HG03469 (cell line): ENCODE data around the gene GLYATL3.
A peak's percentile ranks its signal among the peaks of the same experiment; 100 is the strongest.
"Not testable (repeated sequence)": the region's sequence is repeated elsewhere in the genome, so short reads cannot be mapped to it uniquely, and the experiment has no call there.

Source experiments
- ATAC-seq: cut with Tn5 transposase; IDR thresholded peaks from one replicate; pipeline ENCODE4 v1.9.1; 2021; ENCODE audit warnings: mild to moderate bottlenecking, moderate library complexity, moderate number of reproducible peaks; ENCODE audit not compliant: unreplicated experiment

The GLYATL3 gene

DNA sequence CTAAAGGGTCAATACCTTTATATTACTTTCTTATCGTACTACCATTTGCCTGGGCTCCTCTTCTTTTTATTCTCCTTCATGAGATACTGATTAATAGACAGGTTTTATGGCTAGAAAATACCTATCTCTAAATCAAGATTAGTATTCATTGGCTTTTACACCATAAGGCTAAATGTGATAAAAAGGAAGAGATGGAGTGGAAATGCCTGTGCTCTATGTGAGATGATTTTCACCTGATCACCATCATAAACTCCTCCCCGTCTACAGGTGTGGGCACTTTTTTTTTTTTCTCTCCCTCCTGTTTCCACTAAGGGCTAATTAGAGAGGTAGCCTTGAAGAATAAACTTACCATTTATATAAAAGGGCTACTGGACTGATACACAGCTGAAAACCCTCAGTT is at the start of gene GLYATL3:
GLYATL3 (plus strand) TSS at position 301 of the 400 bp plus-strand sequence. CDS start 12,068 bp downstream, outside the sequence.
- ATAC-seq: no peak

DNA sequence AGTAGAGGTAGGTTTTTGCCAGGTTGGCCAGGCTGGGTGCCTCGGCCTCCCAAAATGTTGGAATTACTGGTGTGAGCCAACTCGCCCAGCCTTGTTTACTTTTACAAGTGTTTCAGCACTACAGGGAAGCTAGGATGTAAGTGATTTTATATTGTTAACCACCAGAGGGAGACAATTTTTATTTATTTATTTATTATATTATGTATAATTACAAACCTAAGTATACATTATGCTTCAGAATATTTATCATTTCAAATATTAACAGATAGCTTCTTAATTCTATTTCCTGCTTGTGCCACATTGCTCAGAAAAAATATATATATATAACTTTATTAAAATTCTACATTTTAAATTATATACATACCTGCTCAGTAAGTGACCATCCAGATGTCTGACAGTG is 46.5 kb upstream of the GLYATL3 start:
- ATAC-seq: no peak

DNA sequence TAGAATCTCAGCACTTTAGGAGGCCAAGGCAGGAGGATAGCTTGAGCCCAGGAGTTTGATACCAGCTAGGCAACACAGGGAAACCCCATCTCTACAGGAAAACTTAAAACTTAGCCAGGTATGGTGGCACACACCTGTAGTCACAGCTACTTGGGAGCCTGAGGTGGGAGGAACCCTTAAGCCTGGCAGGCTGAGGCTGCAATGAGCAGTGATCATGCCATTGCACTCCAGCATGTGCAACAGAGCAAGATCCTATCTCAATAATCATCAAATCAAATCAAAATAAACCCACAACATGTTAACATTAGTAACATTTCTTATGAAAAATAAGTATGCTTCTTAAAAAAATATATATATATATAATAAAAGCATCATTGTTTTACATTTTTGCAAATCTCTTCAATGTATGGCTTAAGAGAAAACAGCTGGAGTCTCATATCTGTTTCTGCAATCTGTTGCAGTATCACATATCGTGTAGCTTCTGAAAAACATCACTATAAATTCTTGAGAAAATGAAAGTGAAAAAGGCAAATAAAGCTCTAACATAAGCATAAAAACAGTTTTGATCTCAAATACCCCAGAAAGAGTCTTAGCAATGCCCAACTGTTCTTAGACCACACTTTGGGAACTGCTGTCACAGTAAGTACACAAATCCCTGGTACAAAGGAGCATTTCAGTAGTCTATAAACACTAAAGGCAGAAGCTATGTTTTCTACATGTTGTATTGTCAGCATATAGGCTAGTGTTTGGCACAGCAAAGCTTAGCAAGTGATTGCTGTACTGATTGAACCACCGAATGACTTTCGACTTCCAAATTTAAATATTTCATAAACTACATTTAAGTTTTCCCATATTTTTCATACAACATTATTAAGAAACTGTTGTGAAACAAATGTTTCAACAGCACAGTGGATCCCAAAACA is 44.7 kb upstream of the GLYATL3 start:
- no peak for ATAC-seq

DNA sequence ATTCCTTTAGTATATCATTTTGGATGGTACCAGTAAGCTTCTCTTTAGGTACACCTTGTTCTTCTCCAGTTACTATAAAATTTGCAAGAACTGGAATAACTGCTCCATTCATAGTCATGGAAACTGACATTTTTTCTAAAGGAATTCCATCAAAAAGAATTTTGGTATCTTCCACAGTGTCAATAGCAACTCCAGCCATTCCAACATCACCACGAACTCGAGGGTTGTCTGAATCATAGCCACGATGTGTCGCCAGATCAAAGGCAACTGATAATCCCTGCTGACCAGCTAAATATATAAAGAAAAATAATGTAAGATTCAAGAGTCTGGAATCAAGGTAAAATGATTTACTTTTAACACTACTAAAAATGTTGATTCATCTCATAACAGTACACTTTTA is 42.0 kb upstream of the GLYATL3 start:
- no peak for ATAC-seq

DNA sequence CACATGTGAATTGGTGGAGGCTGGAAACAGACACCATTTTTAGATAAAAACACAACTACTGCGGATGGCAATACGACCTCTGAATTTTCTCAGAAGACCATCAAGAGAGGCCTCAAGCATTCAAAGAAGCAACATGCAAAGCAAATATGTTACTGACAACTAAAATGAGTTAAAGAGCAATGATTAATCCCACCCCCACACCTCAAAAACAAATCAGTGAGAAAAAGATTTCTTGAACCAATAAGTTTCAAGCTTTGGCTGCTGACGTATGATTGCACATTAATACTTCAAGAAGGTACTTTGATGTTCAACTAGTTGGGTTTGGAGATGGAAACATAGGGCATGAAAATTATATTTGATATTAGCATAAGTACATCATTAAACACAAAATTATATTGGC is 37.7 kb upstream of the GLYATL3 start:
- ATAC-seq: no peak

DNA sequence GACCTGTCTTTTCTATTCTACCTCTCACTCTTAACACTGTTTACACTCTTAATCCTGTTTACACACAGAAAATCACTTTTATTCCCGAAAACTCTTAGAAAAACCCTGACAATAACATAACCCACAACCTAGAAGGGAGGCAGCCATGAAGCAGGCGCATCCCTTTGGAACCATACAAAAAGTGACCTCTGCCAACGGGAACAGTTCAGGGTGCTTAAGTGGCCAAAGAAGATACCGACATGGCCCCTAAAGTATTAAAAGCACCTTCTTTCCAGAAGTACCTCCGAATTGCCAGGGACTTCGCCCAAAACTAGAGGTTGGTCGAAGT is 37.2 kb upstream of the GLYATL3 start:
- ATAC-seq: no peak

DNA sequence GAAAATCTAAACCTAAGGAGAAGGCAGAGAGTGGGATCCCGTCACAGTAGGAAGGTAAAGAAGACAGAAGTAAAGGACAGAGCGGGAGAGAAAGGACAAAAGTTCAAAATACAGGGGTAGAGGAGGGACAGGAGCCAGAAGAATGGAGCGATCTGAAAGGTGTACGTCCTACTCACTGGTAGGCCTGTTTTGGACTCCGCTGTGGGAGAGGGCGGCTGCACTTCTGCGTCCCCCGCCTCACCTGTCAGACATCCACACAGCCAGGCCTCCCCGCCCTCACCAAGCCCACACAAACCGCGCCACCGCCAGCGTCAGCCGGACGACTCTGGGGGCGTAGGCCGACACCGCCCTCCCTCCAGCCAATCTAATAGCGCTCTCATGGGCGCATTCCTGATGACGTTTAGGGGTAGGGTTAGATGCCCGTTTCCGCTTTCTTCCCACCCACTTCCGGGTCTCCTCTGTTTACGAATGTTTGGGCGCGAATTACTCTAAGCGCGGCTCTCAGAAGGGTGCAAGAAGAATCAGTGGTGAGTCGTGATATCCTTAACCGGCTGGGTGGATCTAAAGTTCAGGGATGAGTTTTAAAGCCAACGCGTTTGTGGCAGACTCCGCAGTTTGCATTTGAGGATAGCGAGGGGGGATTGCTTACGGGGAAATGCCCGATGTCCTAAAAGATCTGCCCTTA is 36.7 kb upstream of the GLYATL3 start, which contains the start of the genes CENPQ and MMUT:
CENPQ (plus strand) TSS at position 444 of the 685 bp plus-strand sequence. CDS start 6,807 bp downstream, outside the sequence.
MMUT (minus strand) TSS at position 327 of the 685 bp plus-strand sequence. CDS start 3,787 bp downstream, outside the sequence.
- ATAC-seq: peak; percentile 93

DNA sequence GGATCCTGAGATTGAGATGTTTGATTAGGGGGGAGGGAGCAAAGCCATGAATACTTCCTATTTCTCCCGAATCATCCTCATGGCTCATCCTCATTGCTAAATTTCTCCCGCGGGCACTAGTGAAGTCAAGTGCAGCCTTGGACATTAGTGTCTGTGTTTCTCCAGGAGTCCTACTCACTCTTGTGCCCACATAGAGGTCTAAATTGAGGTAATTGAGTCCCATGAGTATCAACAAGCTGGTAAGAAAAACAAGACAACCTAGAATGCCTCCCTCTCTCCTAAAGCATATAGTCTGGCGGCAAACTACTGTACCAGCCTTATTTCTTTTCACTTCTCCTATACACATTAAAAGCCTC is 36.1 kb upstream of the GLYATL3 start:
- no peak for ATAC-seq

DNA sequence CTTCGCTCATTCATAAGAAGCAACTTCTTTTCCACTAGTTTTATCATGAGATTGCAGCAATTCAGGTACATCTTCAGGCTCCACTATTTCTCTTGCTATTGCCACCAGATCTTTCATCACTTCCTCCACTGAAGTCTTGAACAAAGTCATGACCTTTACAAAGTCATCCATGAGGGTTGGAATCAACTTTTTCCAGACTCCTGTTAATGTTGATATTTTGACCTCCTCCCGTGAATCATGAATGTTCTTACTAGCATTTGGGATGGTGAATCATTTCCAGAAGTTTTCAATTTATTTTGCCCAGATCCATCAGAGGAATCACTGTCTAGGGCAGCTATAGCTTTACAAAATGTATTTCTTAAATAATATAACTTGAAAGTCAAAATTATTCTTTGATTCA is 35.0 kb upstream of the GLYATL3 start:
- ATAC-seq: no peak

DNA sequence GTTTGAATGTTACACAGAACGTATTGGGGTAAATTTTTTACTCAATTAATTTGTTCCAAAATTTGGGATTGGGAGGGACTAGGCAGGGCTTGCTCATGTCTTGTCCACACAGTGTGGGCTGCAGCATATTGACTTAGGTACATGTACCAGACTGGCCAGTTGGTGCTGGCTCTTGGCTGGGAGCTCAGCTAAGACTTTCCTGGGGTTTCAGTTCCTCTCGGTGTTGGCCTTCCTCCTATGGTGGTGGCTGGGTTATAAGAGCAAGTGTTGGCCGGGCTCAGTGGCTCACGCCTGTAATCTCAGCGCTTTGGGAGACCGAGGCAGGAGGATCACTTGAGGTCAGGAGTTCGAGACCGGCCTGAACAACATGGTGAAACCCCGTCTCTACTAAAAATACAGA is 31.7 kb upstream of the GLYATL3 start:
- no peak for ATAC-seq

DNA sequence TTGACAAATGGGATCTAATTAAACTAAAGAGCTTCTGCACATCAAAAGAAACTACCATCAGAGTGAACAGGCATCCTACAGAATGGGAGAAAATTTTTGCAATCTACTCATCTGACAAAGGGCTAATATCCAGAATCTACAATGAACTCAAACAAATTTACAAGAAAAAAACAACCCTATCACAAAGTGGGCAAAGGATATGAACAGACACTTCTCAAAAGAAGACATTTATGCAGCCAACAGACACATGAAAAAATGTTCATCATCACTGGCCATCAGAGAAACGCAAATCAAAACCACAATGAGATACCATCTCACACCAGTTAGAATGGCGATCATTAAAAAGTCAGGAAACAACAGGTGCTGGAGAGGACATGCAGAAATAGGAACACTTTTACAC is 23.2 kb upstream of the GLYATL3 start:
- not testable (repeated sequence) for ATAC-seq

DNA sequence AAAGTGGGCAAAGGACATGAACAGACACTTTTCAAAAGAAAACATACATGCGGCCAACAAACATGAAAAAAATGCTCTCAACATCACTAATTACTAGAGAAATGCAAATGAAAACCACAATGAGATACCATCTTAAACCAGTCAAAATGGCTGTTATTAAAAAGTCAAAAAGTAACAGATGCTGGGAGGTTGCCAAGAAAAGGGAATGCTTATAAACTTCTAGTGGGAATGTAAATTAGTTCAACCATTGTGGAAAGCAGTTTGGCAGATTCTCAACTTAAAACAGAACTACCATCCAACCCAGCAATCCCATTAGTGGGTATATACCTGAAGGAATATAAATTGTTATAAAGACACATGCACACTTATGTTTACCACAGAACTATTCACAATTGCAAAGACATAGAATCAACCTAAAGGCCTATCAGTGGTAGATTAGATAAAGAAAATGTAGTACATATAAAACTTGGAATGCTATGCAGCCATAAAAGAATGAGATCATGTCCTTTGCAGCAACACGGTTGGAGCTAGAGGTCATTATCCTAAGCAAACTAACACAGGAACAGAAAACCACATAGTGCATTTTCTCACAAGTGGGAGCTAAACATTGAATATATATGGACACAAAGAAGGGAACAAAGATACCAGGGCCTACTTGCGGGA is 20.3 kb upstream of the GLYATL3 start:
- no peak for ATAC-seq

DNA sequence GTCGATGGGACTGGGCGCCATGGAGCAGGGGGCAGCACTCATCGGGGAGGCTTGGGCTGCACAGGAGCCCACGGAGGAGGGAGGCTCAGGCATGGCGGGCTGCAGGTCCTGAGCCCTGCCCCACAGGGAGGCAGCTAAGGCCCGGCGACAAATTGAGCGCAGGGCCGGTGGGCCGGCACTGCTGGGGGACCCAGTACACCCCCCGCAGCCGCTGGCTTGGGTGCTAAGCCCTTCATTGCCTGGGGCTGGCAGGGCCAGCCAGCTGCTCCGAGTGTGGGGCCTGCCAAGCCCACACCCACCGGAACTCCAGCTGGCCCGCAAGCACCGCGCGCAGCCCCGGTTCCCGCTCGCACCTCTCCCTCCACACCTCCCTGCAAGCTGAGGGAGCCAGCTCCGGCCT is 17.9 kb upstream of the GLYATL3 start:
- ATAC-seq: not testable (repeated sequence)

DNA sequence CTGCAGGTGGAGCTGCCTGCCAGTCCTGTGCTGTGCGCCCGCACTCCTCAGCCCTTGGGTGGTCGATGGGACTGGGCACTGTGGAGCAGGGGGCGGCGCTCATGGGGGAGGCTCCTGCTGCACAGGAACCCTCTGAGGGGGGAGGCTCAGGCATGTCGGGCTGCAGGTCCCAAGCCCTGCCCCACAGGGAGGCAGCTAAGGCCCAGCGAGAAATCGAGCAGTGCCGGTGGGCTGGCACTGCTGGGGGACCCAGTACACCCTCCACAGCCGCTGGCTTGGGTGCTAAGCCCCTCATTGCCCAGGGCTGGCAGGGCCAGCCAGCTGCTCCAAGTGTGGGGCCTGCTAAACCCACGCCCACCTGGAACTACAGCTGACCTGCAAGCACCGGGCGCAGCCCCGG is 16.3 kb upstream of the GLYATL3 start:
- ATAC-seq: not testable (repeated sequence)

DNA sequence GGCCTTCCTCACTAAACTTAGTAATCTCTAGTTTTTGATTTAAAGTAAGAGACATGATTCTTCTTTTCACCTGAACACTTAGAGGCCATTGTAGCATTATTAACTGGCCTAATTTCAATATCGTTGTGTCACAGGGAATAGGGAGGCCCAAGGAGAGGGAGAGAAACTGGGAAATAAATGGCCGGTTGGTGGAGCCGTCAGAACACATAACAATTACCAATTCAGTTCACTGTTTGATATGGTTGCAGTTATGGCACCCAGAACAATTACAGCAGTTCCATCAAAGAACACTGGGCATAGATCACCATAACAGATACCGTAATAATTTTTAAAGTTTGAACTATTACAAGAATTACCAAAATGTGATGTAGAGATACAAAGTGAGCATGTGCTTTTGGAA is 9.1 kb upstream of the GLYATL3 start:
- no peak for ATAC-seq

DNA sequence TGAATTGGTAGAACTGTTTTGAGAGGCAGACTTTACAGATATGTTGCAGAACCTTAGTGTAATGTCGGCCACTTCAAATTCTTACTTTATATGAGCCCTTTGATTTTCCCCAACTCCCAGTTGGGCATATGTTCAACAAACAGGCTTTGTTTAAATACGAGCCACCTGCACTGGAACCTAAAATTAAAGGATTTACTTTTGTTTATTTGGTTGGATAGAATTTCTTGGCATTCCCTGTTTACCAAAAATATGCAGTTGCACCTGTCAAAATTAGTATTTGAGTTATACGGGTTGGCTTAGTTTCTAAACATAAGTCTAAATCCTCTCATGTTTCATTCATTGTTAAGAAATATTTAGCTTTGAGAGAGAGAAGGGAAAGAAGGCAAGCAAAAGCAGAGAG is 2.4 kb upstream of the GLYATL3 start:
- ATAC-seq: no peak

DNA sequence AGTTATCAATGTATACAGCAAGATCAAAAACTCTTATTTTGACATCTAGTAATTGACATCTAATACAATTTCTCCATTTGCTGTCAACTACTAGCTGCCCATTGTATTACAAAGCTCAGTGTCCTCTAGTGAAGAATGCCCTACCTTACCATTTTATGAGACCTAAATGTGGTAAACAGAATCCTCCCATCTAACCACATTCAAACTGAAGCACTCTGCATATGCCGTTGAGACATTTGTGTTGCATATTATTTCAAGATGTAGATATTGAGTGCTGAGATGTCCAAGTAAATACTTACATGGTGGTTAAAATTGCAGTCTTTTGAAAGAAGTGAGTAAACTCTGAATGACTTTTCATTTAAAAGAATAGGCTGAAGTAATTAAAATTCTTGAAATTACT is 597 bp upstream of the GLYATL3 start:
- no peak for ATAC-seq

DNA sequence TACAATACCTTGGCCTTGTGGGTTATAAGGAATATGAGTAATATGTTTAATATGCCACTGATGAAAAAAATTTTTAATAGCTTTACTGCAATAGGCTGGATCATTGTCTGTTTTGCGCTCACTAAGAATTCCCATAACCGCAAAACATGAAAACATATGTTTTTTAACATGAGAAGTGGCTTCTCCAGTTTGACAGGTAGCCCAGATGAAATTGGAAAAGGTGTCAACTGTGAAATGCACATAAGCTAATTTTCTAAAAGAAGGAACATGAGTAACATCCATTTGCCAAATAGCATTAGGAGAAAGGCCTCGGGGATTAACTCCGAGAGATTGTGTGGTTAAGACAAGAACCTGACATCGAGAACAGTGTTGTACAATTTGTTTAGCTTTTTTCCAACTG is 4.9 kb downstream of the GLYATL3 start:
- no peak for ATAC-seq

DNA sequence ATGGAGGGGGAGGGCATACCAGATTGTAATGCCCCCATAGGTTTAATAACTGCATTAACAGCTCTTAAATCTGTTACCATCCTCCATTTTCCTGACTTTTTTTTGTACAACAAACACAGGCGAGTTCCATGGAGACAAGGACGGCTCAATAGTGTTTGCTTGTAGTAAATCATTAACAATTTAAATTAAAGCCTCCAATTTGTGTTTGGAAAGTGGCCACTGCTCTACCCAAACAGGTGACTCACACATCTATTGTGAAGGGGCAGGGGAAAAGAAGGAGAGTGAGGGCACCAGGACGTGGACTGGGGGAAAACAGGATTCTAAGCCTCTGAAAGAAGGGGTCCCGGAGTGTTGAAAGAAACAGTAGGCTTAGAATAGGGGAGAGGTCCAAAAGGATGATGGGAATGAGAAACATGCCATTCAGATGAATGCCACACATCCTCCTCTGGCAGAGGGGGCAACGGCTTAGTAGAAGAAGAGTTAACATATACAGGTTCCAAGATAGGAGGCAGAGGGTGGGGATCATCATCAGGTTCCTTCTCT is 6.9 kb downstream of the GLYATL3 start:
- ATAC-seq: no peak

DNA sequence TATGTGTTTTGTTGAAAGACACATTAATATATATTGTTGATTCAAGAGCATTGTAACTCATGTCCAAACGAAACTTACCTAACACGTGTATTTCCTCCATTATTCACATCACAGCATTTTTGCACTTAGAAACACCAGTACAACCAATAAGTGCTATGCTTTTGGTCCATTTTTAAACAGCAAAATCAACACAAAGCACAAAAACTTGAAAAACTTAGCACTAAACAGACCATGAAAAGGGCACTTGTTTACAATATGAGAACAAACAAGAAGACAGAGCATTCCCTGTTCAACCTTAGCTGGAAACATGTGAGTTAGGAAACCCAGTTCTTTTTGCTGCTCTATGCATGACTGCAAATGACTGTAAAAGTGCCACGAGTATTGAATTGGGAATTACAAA is 9.6 kb downstream of the GLYATL3 start:
- no peak for ATAC-seq
